Raji (cell line): ENCODE results near the gene CNTNAP2.

ENCODE experiments used
- POLR2A ChIP-seq: IDR thresholded peaks from 2 replicates; pipeline ENCODE4 v1.6.1; 2011; ENCODE audit warnings: low read depth, low read length, control low read depth; ENCODE audit not compliant: insufficient read depth

Gene CNTNAP2

DNA sequence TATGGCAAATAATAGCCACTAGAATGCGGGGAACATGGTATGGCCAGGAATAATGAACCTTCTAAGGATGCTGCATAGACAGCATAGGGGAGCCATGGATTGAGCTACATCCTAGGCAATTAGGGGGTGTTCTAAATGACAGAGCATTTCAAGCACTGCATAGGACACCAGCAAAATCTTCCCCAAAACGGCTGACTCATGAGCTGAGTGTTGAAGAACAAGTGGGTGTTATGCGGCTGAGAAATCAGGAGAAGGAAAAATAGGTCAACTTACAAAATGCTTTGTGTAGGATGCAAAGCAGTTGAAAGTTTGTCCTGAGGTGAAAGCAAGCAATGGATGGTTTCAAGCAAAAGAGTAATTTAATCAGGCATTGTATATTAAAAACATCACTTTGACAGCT is 1450.4 kb downstream of the CNTNAP2 start:
- TF ChIP-seq POLR2A = no peak

DNA sequence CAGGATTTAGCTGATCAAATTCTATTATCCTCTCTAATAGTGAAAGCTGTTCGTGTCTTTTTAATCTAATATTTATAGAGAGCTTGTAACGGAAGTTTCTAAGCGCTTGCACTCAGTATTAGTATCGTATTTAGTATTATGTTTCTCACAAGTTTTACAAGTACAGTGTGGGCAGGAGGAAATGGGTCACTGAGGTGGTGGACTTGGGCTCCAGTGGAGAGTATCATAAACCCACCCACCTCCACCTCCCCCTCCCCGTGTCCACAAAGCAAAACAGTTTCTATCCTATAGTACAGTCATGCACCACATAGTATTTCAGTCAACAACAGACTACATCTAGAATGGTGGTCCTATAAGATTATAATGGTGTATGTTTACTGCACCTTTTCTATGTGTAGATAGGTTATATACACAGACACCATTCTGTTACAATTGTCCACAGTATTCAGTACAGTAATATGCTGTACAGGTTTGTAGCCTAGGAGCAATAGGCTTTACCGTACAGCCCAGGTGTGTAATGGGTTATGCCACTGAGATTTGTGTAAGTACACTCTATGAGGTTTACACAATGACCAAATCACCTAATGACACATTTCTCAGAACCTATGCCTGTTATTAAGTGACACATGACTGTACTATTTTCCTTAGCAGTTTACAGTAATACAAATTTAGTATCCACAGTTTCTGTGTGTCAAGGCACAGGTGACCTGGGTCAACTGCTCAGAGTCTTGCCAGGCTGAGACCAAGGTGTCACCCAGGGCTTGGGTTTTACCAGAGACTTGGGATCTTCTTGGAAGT is 1452.7 kb downstream of the CNTNAP2 start:
- no peak for TF ChIP-seq POLR2A

DNA sequence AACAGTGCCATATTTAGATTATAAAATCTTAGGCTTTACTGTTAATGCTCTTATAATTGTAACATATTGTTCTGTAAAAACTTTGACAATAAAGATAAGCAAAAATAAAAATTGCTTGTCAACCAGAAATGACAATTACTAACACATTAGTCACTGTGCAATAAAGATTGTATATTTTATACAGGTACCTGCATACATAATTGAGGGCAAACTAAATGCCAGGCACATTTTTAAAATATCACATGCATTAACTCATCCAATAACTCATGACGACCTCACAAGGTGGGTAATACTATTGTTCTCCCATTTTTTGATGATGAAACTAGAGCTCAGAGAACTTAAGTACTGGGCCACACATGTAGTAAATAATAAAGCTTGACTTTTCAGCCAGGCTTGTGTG is 1453.8 kb downstream of the CNTNAP2 start:
- TF ChIP-seq POLR2A = no peak

DNA sequence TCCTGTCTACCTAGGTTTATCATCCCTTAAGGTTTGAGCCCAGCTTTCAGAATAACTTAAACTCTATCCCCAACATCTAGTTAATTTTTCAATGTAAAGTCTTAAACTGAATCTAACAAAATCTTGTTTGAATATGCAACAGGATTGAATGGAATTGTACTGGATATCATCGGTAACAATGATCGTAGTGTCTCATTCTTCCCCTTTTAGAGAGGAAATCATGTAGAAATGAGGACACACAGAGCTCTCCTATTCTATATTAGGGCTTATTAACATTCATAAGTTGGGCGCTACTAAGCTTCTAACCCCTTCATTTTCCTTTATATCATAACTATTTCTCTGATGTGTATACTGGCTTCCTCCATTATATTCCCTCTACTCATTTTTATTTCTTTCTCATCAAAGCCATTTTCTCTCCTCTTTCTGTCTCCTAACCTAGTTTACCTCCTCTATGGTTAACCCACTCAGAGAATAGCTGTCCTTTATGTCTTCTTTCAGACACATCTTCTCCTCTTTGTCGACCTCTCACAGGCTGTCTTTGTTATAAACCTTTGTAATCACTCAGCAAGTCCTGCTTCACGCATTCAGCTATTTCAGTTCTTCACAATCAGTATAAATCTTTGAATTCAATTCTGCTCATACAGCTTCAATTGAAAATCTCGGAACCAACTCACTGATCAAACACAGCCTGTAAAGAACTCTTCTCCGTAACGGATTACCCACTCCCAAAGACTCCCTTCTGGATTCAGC is 1455.0 kb downstream of the CNTNAP2 start:
- TF ChIP-seq POLR2A = no peak

DNA sequence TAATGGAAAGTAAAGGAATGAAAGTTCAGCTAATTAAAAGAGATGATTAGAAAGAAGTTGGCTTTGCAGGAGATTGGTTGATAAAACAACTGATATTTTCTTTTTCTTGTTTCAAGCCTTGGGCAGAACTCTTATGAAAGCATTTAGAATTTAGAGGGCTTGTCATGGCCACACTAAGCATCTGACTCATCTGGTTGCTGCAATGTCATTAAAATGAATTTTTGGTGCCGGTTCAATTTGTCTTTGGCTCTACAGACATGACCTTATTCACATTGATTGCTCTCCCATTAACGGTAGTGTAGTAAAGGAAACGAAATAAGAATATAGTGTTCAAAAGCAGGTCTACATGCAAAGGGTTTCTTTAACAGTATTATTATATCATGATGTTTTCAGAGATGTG is 1461.6 kb downstream of the CNTNAP2 start:
- no peak for TF ChIP-seq POLR2A

DNA sequence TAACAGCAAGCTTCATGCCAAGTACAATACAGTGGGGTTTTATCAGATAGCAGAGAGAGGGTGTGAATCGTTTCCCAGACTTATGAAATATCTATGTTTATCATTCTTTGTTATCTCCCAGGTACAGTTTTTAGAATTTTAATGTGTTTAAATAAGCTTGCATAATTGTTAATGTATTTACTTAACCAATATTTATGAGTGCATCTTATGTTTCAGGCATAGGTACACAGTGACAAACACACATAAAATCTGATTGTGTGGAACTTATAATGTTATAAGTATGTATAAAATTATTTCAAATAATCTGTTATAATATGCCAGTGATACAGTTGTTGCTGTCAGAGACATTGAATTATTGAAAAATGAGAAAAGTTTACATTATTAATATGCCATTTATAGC is 1462.5 kb downstream of the CNTNAP2 start:
- no peak for TF ChIP-seq POLR2A

GRCh38 chr7:147584771-147585193 is 1468.2 kb downstream of the CNTNAP2 start:
- no peak for TF ChIP-seq POLR2A

GRCh38 chr7:147586110-147586509 is 1469.5 kb downstream of the CNTNAP2 start:
- TF ChIP-seq POLR2A = no peak

DNA sequence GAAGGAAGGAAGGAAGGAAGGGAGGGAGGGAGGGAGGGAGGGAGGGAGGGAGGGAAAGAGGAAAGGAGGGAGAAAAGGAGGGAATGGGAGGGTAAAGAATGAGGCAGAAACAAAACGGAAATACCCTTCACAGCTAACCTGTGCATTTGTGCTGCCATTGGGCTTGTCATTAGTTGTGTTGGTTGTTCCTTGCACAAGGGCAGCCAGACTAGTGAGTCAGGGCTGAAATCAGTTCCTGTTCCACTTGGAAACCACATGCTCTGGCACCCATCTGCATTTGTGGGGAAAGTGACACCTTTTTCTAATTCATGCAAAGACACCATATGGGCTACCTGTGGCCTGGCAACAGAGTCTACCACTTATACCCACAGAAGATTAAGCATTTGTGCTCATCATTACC is 1469.9 kb downstream of the CNTNAP2 start:
- TF ChIP-seq POLR2A = no peak

GRCh38 chr7:147593271-147594057 is 1476.9 kb downstream of the CNTNAP2 start:
- TF ChIP-seq POLR2A = no peak

- no peak for TF ChIP-seq POLR2A
Measured at GRCh38 chr7:147595042-147595441, 1478.4 kb downstream of the CNTNAP2 start.

GRCh38 chr7:147605323-147605722 is 1488.7 kb downstream of the CNTNAP2 start:
- no peak for TF ChIP-seq POLR2A

DNA sequence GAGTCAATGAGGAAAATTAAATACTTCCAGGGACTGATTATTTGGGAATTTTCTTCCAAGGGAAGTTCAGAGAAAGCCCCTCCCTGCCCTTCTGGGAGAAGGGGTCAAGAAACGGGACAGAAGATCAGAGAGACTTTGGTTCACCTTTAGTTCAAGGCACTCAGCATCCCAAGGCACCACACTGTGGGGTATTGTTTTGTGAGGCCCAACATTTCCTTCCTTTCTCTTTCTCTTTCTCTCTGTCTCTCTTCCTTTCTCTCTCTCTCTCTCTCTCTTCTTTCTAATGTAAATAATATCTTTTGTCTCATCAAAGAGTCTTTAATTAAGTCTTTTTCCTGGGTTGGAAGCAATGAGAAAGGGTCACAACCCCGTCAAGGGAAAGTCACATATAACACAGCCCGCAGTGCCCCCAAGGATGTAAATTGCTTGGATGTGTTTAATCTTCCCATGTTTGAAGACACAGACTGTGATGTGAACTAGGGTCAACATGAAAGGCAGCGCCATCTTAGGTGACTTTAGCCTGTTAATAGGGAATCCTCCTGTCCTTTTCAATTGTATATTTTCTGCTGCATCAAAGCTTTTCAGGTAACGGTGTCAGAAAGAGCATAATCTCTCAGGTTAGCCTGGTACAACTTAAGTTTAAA is 1490.7 kb downstream of the CNTNAP2 start:
- TF ChIP-seq POLR2A = no peak

GRCh38 chr7:147611431-147611830 is 1494.8 kb downstream of the CNTNAP2 start:
- no peak for TF ChIP-seq POLR2A

- TF ChIP-seq POLR2A = no peak
Measured at GRCh38 chr7:147635288-147635687, 1518.7 kb downstream of the CNTNAP2 start.

DNA sequence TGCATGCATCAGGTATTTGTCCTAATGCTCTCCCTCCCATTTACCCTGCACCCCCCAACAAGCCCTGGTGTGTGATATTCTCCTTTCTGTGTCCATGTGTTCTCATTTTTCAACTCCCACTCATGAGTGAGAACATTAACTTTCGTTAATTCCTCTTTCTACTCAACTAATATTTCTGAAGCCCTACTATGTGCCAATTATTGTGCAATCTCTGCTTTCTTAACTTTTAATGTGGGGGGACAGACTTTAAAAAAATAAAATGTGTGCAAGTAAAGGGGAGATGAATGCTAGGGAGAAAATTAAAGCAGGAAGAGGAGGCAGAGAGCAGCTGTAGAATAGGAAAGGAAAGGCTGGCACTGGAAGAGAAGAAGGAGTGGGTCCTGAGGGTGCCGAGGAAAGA is 1520.0 kb downstream of the CNTNAP2 start:
- TF ChIP-seq POLR2A = no peak

- TF ChIP-seq POLR2A = no peak
Measured at GRCh38 chr7:147638566-147638965, 1522.0 kb downstream of the CNTNAP2 start.
